NCI-H2196 (cell line): ENCODE measurements around the gene HOMER1.

ENCODE experiments used
- DNase-seq: peaks from one replicate; lab custom pipeline; 2025; ENCODE audit not compliant: unreplicated experiment; lab: John Stamatoyannopoulos, UW

Gene HOMER1, protein sequence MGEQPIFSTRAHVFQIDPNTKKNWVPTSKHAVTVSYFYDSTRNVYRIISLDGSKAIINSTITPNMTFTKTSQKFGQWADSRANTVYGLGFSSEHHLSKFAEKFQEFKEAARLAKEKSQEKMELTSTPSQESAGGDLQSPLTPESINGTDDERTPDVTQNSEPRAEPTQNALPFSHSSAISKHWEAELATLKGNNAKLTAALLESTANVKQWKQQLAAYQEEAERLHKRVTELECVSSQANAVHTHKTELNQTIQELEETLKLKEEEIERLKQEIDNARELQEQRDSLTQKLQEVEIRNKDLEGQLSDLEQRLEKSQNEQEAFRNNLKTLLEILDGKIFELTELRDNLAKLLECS

DNA sequence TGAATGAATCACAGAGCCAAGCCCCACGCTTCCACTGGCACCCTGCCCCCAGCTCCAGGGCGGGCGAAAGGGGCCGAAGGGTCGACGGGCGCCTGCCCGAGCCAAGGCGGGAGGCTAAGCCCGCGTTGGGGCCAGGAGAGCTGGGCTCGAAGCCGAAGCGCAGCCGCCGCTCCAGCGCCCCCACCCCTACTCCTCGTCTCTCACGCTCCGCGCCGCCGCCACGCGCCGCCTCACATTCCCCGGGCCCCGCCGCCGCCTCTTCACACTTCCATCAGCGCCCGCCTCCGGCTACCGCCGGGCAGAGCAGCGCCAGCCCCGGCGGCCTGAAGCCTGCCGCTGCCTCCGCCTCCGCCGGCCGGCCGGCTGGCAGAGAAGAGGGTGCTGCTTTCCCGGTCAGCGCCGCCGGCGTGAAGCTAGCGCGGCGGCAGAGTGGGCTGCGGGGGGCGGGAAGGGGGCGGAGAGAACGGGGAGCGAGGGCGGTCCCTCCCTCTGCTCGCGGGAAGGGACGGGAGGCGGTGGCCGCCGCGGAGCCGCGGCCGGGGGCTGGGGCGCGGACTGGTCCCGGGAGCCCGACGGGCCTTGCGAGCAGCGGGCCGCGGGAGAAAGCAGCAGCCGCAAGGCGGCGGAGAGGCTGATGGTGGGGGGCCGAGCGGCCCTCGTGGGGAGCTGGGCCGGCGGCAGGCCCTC lies at the start of gene HOMER1:
HOMER1 (minus strand) TSS at position 431 of the 687 bp plus-strand sequence. CDS start 1,360 bp downstream, outside the sequence.
- peak; percentile 47 for DNase-seq

DNA sequence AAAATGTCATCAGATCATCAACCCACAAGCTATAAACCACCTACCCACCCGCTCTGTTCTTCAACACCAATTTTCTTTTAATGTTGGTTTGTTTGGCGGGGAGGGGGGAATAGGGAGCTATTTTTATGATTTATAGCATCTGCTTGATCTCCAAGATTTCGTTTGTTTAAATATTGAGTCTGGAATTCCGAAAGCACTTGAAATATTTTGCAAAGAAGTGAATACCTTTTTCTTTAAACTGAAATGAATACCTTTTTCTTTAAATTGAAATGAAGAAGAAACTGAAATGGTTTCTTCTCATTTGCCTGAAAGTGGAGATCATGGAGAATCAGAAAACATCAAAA lies 49.3 kb upstream of the HOMER1 start:
- DNase-seq: no peak

DNA sequence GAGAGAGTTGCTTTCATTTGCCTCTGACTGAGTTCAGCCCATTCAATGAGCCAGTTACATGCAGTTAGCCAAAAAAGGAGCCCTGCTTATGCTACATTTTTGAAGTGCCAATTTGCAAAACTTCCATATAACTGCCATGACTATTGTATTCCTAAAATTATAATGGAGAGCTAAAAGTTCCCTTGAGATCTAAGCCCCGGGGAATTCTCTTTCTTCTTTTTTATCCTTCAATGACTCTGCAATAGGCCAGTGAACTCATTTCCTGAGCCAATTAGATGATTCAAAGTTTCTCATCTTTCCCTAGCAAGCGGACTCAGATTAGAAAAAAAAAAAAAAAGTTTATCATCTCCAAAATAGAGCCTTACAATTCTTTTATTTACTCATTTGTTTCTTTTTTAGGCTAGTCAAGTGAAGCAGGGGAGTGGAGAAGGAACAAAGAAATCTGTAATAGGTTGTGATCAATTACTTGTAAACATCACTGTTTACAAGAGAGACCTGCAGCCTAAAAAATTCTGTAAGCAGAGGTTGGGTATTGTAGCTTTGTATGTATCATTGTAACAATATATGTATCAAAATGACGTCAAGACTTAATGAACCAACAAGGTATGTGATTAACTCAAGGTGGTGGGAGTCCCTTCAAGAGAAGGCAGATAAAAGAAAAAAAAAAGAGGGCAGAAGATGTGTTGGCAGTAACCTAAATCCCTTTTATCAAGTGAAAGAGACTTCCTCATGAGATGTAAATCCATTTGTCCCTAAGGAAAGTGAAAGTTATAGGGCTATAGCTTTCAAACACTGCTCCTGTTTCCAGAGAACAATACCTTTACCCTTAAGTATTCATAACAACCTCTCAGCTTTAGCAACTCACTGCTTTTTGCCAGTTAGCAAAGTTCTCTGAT lies 48.7 kb upstream of the HOMER1 start:
- no peak for DNase-seq

DNA sequence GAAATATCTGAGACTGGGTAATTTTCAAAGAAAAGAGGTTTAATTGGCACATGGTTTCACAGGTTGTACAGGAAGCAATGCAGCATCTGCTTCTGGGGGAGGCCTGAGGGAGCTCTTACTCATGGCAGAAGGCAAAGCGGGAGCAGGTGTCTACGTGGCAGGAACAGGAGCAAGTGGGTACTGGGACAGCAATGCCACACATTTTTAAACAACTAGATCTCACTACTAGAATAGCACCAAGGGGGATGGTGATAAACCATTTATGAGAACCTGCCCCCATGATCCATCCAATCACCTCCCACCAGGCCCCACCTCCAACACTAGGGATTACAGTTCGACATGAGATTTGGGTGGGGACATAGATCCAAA lies 47.6 kb upstream of the HOMER1 start:
- no peak for DNase-seq

DNA sequence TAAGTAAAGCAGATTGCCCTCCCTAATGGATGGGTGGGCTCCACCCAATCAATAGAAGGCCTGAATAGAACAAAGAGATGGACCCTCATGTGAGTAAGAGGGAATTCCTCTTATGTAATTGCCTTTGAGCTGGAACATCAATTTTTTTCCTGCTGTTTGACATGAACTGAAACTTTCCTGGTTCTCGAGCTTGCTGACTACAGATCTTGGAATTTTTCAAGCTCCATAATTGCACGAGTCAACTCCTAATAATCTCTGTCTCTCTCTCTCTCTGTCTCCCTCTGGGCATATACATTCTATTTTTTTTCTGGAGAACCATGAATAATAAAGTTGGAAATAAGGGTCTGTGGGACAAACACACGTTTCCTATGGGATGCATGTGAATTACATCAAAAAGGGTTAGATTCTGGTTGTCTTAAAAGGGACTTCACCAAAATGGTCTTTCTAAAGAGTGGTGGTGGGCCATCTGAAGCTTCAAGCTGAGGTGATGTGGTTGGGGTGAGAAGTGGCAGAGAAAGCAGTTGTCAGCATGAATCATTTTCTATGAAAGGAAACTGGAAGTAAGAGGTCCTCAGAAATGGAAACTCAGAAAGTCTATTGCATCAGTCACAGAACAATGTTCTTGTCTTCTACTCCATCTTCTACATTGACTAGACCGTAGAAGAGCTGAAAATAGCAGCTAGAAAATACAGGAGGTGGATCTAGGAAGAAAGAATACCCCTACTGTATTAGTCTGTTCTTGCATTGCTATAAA lies 47.0 kb upstream of the HOMER1 start:
- no peak for DNase-seq

DNA sequence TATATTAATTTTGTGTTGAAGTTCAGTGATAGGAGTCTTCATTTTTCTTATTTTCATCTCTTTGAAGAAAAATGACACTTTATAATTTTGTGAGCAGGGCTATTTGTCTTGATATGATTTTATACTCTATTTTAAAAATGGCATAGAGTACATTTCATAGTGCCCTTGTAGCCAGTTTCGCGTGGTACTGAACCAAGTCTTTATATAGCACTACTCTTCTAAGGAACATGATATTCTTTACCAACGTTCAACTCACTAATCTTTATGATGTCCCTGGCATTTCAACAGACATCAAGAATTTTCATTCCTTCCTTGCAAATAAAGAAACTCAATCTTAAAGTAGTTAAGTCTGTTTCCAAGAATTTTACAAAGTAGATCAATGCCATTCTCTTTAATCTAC lies 41.5 kb upstream of the HOMER1 start:
- DNase-seq: no peak

DNA sequence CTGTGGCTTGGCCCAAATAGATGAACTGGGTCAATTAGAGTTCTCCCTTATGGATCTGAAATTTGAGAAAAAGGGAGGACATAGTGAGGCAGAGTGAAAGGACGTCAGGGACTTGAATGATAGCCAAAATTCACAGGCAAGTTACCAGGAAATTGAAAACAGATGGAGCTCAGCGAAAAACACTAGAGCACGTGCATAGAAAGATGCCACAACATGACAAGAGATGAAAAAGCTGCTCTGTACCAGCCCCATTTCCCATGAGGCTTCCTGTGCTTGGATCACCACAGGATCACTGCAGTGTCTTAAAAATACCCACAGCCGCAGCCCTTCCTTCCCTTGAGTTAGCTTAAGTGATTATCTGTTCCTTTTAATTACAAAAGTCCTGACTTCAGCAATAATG lies 39.0 kb upstream of the HOMER1 start:
- no peak for DNase-seq

DNA sequence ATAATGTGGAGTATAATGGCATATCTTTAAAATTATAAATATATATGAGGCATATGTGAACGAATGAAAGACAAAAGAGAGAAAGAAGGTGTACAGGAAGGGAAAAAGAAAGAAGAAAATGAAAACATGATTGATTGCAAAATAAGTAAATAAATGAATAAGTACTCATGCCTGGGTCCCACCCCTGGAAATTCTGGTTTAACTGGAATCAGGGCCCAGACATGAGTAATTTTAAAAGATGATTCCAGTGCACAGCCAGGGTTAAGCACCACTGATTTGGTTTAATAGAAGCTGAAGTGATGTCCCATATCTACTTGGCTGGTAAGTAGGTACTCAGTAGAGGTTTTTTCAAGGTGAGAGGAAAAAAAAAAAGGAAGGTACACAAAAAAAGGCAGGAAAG lies 34.0 kb upstream of the HOMER1 start:
- DNase-seq: peak; percentile 1

DNA sequence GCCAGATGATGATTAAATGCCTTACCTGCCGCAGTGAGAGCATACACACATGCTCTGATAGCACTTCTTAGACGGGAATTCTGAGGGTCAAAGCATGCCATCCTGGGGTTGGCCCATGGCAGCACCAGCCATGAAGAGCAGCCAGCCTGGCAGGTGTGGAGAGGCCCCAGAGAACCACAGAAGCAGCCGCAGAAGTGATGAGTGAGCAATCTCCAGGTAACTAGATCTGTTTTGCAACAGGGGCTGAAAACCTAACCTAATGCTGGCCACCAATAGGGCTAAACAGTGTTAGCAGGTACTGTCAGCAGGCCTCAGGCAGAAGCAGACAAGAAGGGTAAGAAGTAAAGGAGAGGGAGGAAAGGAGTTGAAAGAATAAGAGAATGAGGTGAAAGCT lies 33.5 kb upstream of the HOMER1 start:
- peak; percentile 1 for DNase-seq

DNA sequence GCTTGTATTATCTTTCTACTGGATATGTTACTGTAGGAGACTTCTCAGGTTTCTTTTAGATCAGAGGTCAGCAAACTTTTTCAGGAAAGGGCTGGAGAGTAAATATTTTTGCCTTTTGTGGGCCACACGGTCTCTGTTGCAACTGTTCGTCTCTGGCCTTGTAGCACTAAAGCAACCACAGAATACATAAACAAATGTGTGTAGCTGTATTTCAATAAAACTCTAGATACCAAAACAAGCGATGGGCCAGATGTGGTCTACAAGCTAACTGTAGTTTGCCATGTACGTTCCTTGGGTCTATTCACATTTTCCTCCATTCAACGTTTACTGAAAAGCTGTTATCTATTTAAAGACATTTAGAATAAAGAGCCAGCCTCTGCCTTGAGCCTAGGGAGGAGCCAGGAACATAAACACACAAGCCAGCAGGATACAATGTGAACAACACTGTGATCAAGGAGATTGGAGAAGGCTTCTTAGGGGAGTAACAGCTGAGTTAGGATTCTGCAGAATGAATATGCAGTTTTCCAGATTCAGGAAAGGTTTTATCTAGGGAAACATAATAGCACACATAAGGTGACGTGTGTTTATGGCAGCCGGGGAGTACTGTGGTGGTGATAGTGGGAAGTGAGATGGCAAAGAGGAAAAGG lies 33.0 kb upstream of the HOMER1 start:
- no peak for DNase-seq

DNA sequence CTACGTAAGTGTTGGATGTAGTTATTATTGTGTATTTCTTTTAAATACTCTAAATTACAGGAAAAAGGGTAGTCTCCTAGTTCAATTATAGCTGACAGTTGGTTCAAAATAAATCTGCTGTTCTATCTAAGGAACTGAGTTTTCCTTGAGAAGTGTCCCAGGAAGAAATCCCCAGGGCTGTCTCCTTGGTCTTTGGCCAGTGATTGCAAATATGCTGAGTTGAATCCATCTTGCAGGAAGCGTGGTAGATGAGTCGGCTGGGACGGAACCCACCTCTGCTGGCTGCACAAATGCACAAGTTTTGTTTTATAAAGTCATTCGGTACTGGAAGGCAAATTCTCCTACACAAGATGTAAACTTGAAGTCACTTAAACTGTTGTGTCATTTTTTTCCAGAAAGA lies 30.2 kb upstream of the HOMER1 start:
- DNase-seq: no peak

DNA sequence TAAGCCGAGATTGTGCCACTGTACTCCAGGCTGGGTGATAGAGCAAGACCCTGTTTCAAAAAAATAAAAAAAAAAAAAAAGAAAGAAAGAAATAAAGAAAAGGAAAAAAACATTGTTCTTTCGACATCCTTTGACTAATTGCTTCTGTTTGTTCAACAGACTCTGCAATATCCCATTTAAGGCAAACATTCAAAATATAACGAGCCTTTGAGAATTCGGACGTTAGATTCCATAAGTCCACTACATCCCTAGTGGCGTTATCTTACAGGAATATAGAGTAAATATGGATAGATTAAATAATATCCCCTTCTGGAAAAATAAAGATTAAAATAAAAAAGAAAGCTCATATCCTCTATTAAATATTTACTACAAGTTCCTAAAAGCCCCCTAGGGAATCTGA lies 27.0 kb upstream of the HOMER1 start:
- DNase-seq: no peak

DNA sequence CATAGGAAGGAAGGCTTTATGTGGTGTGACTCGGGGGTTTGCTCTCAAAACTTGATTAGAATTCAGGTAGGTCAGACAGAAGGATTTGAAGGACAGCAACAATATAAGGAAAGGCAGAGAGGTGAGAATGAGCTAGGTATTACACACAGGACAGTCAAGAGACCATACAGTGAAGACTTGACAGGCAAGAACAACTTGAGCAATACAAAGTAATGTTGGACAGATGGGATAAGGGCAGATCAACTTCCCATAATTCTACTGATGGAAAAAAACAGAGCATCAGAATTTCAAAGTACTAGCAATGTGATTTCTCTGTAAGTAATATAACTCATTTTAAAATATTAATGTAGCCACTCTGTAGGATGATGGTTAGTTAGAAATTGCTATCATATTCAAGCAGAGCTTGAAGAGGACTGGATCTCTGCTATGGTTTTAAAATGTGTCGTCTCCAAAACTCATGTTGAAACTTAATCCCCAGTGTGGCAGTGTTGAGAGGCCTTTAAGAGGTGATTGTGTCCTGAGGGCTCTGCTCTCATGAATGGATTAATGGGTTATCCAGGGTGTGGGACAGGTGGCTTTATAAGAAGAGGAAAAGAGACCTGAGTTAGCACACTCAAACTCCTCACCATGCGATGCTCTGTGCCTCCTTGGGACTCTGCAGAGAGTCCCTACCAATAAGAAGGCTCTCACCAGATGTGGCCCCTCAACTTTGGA lies 22.4 kb upstream of the HOMER1 start:
- no peak for DNase-seq

DNA sequence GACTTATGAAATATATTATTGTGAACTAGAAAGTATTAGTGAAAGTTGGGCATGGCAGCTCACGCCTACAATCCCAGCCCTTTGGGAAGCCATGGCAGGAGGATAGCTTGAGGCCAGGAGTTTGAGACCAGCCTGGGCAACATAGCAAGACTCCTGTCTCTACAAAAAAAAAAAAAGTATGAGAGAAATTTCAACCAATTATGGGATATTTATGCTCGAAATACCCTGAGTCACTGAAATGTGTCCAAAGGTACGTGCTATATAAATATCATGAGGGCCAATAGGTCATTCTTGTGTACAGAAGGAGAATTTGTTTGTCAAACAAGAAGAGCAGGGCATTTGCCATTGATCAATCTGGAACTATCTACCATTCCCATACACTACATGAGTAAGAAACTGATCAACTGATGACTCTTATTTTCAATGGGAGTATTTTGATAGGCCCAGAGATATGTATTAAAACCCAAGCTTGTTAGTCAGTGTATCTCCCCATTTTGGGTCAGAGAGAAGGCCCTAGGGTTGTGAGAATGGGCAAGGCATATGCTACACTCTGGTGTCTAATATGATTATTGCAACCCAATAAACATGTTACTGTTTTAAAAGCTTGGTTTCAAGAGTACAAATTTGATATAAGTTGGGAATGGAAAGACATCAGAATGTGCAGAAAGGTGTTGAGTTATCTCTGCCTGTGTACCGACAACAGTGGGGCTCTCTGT lies 21.7 kb upstream of the HOMER1 start:
- no peak for DNase-seq

DNA sequence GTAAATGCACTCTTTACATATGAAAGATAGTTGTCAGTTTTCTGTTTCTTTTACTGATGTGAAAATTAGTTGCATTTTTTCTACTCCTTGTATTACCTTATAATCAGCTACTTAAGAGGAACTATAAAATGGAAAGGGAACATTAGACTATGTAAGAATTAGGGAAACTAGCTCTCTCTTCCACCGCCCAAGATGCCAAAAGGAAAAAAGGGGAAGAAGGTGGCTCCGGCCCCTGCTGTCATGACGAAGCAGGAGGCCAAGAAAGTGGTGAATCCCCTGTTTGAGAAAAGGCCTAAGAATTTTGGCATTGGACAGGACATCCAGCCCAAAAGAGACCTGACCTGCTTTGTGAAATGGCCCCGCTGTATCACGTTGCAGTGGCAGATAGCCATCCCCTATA lies 15.2 kb upstream of the HOMER1 start:
- DNase-seq: no peak

DNA sequence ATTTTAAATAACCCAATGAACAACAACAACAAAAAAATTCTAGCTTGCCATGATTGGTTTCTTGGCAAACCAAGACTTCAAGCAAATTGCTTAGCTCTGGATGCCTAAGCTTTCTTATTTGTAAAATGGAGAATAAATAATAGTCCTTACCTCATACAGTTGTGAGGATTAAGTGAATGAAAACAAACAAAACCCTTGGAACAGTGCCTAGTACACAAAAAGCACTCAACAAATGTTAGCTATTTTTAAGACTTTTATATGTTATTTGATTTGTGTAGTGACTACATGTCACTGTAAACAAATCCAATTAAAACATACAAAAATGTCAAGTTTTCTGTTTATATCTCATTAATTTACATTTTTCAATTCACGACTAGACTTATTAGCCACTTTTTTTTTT lies 13.5 kb upstream of the HOMER1 start:
- DNase-seq: no peak

DNA sequence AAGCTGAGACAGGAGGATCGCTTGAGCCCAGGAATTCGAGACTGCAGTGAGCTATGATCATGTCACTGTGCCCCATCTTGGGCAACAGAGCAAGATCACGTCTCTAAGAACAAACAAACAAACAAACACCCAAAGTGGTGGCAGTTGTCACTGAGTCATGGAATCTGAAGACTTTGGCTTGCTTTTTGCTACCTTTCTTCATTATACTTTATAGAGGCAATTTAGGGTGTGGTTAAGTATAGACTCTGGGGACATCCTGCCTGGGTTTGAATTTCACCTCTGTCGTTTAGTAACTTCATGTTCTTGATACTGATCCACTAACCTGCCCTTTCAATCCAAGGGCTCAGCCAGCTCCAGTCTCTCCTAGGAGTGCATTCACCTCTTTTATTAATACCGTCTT lies 13.0 kb upstream of the HOMER1 start:
- no peak for DNase-seq

DNA sequence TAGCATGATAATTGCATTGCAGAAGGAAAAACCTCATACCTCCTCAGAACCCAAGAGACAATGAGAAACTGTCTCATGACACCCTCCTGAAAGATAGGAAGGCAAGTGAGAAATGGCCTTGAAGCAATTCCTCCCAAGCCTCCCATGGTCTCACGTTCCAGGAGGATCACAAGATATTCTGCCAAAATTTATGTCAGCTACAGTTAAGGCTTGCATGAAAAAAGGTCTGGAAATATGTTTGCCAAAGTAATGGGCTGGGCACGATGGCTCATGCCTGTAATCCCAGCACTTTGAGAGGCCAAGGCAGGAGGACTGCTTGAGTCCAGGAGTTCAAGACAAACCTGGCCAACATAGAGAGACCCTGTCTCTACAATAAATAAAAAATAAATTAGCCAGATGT lies 12.6 kb upstream of the HOMER1 start:
- no peak for DNase-seq

DNA sequence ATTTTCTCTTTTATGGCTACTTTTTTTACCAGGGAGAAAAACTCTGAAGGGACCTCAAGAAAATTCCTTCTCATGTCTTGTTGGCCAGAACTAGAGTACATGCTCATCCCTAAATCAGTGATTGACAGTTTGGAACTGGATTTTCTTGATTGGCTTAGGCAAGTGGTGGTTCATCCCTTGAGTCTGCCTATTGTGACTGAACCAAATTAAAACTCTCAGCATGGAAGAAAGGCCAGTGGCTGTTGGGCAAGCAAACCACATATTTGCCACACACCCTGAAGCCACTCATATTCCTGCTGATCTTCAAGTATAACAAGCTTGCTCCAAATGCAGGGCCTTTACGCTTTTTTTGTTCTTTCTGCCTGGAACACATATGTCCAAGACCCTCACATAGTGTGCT lies 7.2 kb upstream of the HOMER1 start:
- no peak for DNase-seq
